ENCODE data around the gene GALNT2.

The GALNT2 gene

DNA sequence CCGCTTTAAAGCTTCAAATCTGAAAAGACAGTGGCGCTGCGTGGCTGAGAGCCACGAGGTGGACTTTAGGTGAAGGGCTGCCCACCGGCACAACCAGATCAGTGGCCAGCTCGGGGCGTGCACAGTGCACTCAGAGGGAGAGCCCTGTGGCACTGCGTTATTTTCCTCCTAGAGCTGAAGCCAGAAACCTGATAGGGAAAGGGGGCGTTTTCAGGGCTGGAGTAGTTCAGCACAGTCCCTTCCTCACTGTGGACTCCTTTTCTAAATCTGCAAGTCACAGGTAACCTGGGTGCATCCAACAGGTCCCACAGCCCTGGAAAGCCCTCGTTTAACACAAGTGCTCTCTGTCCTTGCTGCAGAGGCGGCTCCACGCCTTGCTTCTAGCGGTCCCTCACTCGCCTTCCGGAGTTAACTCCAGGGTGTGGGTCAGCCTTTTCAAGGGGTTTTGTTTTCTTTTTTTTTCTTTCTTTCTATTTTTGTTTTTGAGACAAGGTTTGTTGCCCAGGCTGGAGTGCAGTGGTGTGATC is 81.2 kb downstream of the GALNT2 start:
- no peak for DNase-seq

- DNase-seq = no peak
Observed at GRCh38 chr1:230148768-230149469, 81.9 kb downstream of the GALNT2 start.

- peak; percentile 42 to 64 (median 57) for DNase-seq
Observed at GRCh38 chr1:230149751-230150584, 82.9 kb downstream of the GALNT2 start.

GRCh38 chr1:230150615-230151014 is 83.6 kb downstream of the GALNT2 start:
- no peak for DNase-seq

GRCh38 chr1:230151924-230152468 is 85.0 kb downstream of the GALNT2 start:
- no peak for DNase-seq

GRCh38 chr1:230152999-230153398 is 86.0 kb downstream of the GALNT2 start:
- no peak for DNase-seq

DNA sequence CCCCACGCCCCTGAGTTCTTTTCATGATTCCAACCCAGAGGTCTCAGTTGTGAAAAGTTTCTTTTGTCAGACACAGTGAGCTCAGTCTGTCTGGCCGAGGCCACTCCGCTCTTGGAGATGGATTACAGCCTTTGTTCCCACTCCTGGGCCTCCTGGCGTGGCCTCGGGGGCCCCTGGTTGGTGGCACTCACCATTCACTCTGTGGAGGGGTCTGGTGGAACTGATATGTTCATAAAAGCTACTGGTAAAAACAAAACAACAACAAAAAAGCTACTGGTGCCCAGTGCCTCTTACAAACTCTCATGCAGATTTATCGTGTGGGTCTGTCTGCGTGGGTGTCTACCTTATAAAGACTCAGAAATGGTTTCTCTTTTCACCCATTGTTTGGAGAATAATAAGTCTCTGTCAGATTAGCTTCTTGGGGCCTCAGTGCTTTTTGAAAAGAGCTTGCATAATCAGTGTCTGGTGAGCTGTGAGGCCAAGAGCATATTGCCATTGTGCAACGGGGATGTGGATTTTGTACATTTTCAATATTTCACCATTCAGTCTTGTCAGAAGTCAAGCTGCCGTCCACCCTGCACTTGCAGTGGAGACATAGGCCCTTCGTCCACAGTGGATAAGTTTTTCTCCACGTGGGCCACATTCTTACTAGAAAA is 86.7 kb downstream of the GALNT2 start:
- peak; percentile 81 to 93 (median 87) for DNase-seq

GRCh38 chr1:230155021-230155420 is 88.0 kb downstream of the GALNT2 start:
- DNase-seq = no peak

DNA sequence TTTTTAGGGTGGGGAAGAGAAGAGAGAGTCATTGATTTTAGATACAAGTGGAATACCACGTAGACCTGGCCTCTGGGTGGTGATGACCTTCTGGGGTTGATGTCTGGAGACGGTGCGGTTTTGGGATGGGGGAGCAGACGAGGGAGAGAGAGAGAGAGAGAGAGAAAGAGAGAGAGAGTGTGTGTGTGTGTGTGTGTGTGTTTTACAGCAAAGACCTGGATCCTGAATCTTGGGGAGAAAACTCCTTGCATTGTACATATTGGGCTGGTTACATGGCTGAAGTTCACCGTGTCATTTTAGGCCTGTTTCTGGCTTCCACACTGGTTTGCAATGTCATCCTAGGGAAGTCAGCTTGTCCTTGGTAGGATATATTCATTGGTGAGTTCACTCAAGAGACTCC is 89.0 kb downstream of the GALNT2 start:
- DNase-seq = no peak

DNA sequence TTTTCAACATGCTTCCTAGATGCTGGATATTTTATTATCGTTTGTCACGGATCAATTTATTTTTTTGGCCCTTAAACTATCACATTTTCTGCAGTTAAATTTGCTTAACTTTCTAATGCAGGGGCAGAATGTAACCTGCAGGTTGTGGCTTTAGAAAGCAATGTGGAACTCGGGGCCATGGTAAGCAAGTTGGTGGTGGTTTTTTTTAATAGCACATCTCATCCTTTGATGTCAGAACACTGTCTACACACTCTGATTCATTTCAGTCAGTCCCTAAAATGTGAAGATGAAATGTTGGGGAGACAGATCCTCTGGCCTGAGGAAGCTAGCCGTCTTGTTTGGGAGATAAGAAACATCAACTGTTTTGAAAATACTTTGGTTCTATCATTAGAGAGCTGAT is 89.5 kb downstream of the GALNT2 start:
- DNase-seq = no peak

DNA sequence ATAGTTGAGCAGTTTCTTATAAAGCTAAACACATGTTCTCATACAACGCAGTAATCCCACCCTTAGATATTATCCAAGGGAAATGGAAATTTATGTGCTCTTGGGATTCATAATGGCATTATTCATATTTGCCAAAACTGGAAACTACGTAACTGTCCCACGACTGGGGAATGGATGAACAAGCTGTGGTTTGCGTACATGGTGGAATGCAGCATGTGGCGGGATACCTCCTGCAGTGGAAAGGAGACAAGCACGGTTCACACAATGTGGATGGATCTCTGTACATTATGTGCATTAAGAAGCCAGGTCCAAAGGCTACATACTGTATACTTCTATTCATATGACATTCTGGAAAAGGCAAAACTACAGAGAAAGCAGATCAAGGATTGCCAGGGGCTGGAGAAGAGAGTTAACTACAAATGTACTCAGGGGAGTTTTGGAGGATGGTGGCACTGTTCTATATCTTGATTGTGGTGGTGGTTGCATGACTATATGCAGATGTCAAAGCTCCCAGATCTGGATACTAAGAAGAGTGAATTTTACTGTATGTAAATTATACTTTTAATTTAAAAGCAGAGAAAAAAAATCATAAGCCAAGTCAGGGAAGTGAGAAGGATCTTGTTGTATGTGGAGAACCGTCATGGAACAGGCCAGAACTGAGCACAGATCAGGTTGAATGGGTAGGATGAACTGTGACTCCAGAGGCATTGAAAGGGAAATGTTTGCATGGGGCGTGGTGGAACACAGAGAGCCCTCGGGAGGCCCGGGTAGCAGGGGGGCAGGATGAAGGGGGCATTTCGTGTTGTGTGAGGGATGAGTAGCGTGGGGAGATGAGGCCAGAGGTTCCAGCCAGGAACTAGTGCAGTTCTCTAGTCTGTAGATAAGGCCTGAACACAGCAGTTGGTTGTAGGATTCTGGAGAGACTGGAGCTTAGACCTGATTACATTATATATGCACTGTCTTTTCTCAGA is 90.7 kb downstream of the GALNT2 start:
- no peak for DNase-seq

GRCh38 chr1:230158415-230159291 is 91.6 kb downstream of the GALNT2 start:
- no peak for DNase-seq

DNA sequence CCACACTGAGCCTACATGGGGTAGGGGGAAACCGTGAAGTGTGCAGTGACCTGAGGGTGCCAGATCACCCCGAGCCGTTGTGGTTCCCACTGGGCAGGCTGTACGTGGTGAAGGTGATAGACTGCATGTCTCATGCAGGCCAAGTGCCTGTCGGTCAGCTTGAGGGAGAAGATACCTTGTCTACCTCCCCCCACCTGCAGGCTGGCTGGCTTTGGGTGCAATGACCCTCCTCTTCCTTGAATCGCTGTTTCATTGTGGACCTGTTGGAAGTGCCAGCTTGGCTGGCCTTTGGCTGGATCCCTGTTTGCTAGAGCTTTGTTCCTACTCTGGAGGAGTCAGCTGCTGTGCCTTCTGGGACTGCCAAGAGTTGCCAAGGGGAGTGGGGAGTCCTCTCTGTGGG is 92.5 kb downstream of the GALNT2 start:
- DNase-seq = no peak

- peak; percentile 67 to 75 (median 74) for DNase-seq
Observed at GRCh38 chr1:230160957-230161771, 94.1 kb downstream of the GALNT2 start.

DNA sequence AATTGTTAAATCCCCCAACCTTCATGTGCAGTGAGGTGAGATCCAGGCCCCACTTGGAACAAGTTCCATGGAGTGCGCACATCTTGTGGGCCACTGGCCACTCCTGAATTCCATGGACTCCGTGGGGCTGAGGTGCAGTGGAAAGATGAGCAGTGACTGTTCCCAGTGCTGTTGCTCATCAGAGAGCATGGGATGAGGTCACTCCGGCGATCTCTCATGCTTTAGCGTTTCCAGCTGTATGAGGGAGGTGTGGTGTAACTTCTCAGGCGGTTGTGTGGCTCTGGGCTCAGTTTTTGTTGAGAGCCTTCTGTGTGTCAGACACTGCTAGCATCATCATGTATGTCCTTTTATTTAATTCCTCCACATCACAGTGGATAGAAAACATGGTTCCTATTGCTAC is 96.2 kb downstream of the GALNT2 start:
- peak in 1 of 4 experiments; percentile 19 for DNase-seq

- DNase-seq = no peak
Observed at GRCh38 chr1:230163719-230164118, 96.7 kb downstream of the GALNT2 start.

GRCh38 chr1:230165536-230165935 is 98.5 kb downstream of the GALNT2 start:
- DNase-seq = no peak

DNA sequence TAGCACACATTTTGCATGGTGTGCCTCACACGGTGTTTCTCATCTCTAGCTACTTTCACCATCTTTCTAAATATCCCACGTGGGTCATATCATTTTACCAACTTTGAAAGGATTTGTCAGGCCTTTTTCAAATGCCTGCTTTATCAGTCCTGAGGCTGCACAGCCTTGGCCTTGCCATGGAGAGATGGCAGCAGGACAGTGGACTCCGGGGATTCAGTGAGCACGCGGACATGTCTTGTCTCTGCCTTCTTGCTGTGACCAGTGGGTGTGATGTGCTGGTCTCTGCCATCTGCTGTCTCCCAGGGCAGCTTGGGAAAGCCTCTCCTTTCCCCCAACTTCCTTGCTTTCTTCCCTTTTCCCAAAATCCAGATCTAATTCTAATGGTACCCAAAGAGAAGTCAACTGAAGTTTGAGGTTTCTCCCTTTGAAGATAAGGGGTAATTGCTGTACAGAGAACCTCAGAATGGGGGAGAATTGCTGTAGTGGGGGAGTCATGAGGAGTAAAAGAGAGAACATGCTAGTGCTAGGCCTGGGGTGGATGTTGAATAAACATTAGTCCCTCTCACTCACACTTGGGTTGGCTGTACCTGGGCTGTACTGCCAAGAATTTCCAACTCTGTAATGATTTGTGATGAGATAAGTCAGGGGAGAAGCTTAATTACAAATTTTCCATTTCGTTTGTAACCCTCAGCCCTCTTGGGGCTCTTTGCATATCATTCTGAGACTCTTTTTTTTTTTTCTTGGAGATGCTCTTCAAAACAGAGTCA is 99.5 kb downstream of the GALNT2 start:
- no peak for DNase-seq

DNA sequence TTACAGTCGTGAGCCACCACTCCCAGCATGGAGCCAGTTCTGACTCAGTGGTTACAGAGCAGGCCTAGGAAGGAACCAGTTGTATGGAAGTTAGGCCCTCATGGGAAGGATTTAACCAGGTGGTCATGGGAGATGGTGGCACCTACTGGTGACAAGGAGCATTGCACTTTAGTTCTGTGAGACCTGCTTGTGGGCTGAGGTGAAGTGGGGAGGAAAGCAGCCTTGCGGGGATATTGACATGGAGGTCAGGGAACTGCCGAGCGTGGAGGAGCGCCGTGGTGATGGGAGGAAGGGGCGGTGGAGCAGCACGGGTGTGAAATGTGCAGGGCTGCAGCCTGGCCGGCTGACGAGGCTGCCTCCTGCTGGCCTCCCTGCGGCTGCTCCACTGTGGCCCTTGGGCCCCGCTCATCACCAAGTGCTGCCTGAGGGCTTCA is 100.4 kb downstream of the GALNT2 start:
- DNase-seq = peak in 3 of 4 experiments; percentile 51 to 70 (median 56)

Data from suppressor macrophage (primary cell).